Fibroblast of lung (primary cell): ENCODE results near the gene ELFN1. TPM values are rescaled to one million over a fixed set of nuclear protein-coding genes. Genes with fewer than 3 reads are reported as not detected.
A peak's percentile ranks its signal among the peaks of the same experiment; 100 is the strongest.

ENCODE experiments used
- DNase-seq, 2 donors: peaks; one replicate each; pipeline versions ENCODE4 v3.0.0 to v3.0.0-alpha.2; 2010; ENCODE audit warnings: low read depth in 2 of 2
- H2AFZ ChIP-seq: 2 replicates; pipeline ENCODE4 v1.5.1; 2012; ENCODE audit warnings: low read length, control low read depth, inconsistent platforms
- H3K27ac ChIP-seq: 2 replicates; pipeline ENCODE4 v1.5.1; 2011; ENCODE audit warnings: low read length, control low read depth; ENCODE audit not compliant: insufficient read depth
- H3K27me3 ChIP-seq: 2 replicates; pipeline ENCODE4 v1.5.1; 2011; ENCODE audit warnings: mild to moderate bottlenecking, low read length; ENCODE audit not compliant: control insufficient read depth, insufficient read depth
- H3K36me3 ChIP-seq: 2 replicates; pipeline ENCODE4 v1.5.1; 2011; ENCODE audit warnings: low read length; ENCODE audit not compliant: control insufficient read depth, insufficient read depth
- H3K4me1 ChIP-seq: 2 replicates; pipeline ENCODE4 v1.5.1; 2011; ENCODE audit warnings: low read length; ENCODE audit not compliant: control insufficient read depth, insufficient read depth; ENCODE audit errors: extremely low read depth
- H3K4me2 ChIP-seq: 2 replicates; pipeline ENCODE4 v1.5.1; 2011; ENCODE audit warnings: low read length, control low read depth; ENCODE audit not compliant: insufficient read depth; ENCODE audit errors: extremely low read depth
- H3K4me3 ChIP-seq, 4 experiments: fragments of 200-600 bp in 1 of 4; sonication (generic) in 1 of 4; replicated peaks in 1 of 4; 2 replicates each; pipeline ENCODE4 v1.5.1; 2011 to 2016; ENCODE audit warnings: low read length in 4 of 4, low read depth in 3 of 4, mild to moderate bottlenecking in 3 of 4, control low read depth in 2 of 4, inconsistent platforms in 1 of 4, mixed read lengths in 1 of 4; ENCODE audit not compliant: insufficient read depth in 1 of 4; ENCODE audit errors: control extremely low read depth in 1 of 4
- H3K79me2 ChIP-seq: 2 replicates; pipeline ENCODE4 v1.5.1; 2012; ENCODE audit warnings: mild to moderate bottlenecking, low read length, inconsistent platforms; ENCODE audit not compliant: control insufficient read depth, insufficient read depth
- H3K9ac ChIP-seq: 2 replicates; pipeline ENCODE4 v1.5.1; 2011; ENCODE audit warnings: mild to moderate bottlenecking, low read length, control low read depth; ENCODE audit not compliant: insufficient read depth
- H3K9me3 ChIP-seq: 2 replicates; pipeline ENCODE4 v1.5.1; 2012; ENCODE audit warnings: low read depth, low read length; ENCODE audit not compliant: control insufficient read depth, insufficient read depth
- H4K20me1 ChIP-seq: 2 replicates; pipeline ENCODE4 v1.5.1; 2011; ENCODE audit warnings: low read length; ENCODE audit not compliant: control insufficient read depth, insufficient read depth; ENCODE audit errors: extremely low read depth
- EZH2 ChIP-seq: IDR thresholded peaks from 2 replicates; pipeline ENCODE4 v1.5.1; 2012; ENCODE audit warnings: low read length, control low read depth, mild to moderate bottlenecking; ENCODE audit errors: missing control alignments
- polyA plus RNA-seq, 2 donors: library from polyadenylated mRNA; depleted of rRNA in 1 of 2; stranded (reverse) in 1 of 2; unstranded in 1 of 2; fragments of >200 nt; gene quantifications; 2 replicates each; pipeline ENCODE4 v1.2.1, GENCODE V29; 2011 to 2012; ENCODE audit warnings: missing spikeins in 1 of 2
- total RNA-seq: library from RNA; depleted of rRNA; stranded (reverse); fragments of >200 nt; gene quantifications from 2 replicates; pipeline ENCODE4 v1.2.1, GENCODE V29; 2014
- TF ChIP-seq, protein P1 (sequence below), 2 donors: IDR thresholded peaks in 1 of 2; conservative IDR thresholded peaks in 1 of 2; 1 replicate in 1 of 2; 2 replicates in 1 of 2; pipeline ENCODE4 v1.5.1; 2011 to 2012; ENCODE audit warnings: low read length in 2 of 2, control low read depth in 1 of 2, inconsistent platforms in 1 of 2, low read depth in 1 of 2, mild to moderate bottlenecking in 1 of 2

Gene ELFN1
- total and polyA plus RNA-seq, 2 donors (not counting 1 experiment from before 2014, with no cell fraction given), result 0.16 to 0.33 TPM

DNA sequence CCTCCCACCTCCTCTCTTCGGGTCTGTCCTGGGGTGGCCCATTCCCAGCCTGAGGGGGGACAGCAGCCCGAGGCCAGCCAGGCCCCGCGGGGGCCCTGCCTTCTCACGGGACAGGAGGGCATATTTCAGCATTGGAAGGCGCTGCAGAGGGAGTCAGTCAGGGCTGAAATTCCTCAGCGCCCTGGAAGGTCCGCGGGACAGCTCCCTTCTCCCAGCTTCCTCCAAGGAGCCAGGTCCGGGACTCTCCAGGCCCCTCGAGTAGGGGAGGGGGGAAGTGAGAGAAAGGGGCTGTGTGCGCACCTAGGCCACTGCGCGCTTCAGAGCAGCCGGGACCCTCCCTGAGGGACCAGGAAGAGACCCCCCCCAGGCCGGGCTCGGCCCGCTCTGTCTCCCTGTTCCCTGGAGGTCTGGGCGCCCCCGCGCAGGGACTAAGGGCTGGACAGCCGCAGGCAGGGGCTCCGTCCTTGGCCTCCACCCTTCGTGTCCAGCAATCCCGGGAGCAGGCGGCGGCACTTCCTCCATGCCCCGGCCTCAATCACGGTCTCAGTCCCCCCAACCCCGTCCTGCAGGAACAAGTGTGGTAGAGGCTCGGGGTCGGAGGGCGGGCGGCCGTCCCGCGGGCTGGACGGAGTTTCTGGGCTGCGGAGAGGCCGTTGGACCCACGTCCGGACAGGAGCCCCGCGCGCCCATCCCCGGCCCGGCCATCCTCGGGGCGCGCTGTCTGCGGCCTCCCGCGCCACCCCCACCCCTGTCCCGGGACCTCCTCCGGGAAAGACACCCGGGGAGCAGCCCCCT, 6.0 kb upstream of the ELFN1 start:
- H3K79me2 ChIP-seq, result no peaks in the 10 kb centered on the region
- TF ChIP-seq, protein P1, sequence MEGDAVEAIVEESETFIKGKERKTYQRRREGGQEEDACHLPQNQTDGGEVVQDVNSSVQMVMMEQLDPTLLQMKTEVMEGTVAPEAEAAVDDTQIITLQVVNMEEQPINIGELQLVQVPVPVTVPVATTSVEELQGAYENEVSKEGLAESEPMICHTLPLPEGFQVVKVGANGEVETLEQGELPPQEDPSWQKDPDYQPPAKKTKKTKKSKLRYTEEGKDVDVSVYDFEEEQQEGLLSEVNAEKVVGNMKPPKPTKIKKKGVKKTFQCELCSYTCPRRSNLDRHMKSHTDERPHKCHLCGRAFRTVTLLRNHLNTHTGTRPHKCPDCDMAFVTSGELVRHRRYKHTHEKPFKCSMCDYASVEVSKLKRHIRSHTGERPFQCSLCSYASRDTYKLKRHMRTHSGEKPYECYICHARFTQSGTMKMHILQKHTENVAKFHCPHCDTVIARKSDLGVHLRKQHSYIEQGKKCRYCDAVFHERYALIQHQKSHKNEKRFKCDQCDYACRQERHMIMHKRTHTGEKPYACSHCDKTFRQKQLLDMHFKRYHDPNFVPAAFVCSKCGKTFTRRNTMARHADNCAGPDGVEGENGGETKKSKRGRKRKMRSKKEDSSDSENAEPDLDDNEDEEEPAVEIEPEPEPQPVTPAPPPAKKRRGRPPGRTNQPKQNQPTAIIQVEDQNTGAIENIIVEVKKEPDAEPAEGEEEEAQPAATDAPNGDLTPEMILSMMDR (conservative IDR thresholded peaks at IDR 0.05 in 1 of 2, IDR thresholded peaks at IDR 0.05 in 1 of 2; ENCODE audit: low read depth in 1 of 2, low read length in 2 of 2), result no peak
- TF ChIP-seq EZH2, result peak; percentile 70
- H2AFZ ChIP-seq, result no peak overlapping the region
- no peaks in the 10 kb centered on the region for H3K36me3 ChIP-seq
- H4K20me1 ChIP-seq, result no peaks in the 10 kb centered on the region
- no peak overlapping the region for H3K4me2 ChIP-seq
- H3K27me3 ChIP-seq, result peaks cover 29% of the 10 kb centered on the region
- H3K4me1 ChIP-seq, result no peaks in the 10 kb centered on the region
- no peak for DNase-seq
- H3K9ac ChIP-seq, result no peak overlapping the region
- H3K27ac ChIP-seq, result no peak overlapping the region
- no peaks in the 10 kb centered on the region for H3K9me3 ChIP-seq
- peak overlapping the region in 1 of 4 experiments; percentile 58 for H3K4me3 ChIP-seq

GRCh38 chr7:1664711-1665548, 5.1 kb upstream of the ELFN1 start:
- Histone ChIP-seq H3K79me2 (no peaks in the 10 kb centered on the region), H3K9me3 (no peaks in the 10 kb centered on the region), H3K9ac (peak overlapping the region; percentile 53), H3K36me3 (no peaks in the 10 kb centered on the region), H2AFZ (peak overlapping the region; percentile 59), H3K27ac (no peak overlapping the region), H3K27me3 (peaks cover 29% of the 10 kb centered on the region), H4K20me1 (no peaks in the 10 kb centered on the region), H3K4me1 (no peaks in the 10 kb centered on the region), H3K4me3 (peak overlapping the region; percentile 29 to 58 (median 35)), H3K4me2 (peak overlapping the region; percentile 68)
- peak; percentile 52 for DNase-seq
- no peak for TF ChIP-seq EZH2
- TF ChIP-seq, protein P1 (conservative IDR thresholded peaks at IDR 0.05 in 1 of 2, IDR thresholded peaks at IDR 0.05 in 1 of 2; ENCODE audit: low read depth in 1 of 2, low read length in 2 of 2), result peak; percentile 66 to 75

DNA sequence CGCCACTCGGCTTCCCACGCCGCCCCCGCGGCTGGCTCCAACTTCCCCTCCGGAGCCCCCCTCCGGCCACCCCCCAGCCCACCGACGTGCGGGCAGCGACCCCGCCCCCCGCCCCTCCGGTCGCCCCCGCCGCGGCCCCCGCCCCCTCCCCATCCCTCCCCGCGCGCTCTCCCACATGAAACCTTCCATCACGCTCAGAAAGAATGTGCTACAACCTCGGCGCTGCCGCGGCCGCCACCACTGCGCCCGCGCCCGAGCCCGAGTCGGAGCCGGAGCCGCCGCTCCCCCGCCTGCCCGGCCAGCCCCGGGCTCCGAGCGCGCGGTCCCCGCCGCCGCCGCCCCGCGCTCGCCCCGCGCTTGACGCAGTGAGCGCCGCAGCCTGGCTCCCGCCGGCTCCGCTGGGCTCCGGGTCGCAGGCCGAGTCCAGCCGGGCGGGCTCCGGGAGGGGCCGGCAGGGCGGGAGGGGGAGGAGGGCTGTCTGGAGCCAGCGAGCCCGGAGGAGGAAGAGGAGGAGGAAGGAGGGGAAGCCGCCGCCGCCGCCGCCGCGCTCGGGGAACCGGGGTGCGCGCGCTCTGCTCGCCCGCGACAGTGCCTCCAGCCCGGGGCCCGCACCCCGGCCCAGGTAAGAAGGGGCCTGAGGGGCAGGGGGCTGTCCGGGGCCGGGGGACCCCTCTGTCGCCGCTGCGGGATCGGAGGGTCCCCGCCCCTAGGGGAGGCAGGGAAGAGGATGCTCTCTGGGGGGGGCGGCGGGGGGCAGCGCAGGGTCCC, 4.3 kb upstream of the ELFN1 start:
- H3K9me3 ChIP-seq, result no peaks in the 10 kb centered on the region
- no peak overlapping the region for H3K9ac ChIP-seq
- H3K4me3 ChIP-seq, result peak overlapping the region in 1 of 4 experiments; percentile 58
- no peak overlapping the region for H2AFZ ChIP-seq
- peak in 1 of 2 donors; percentile 38 for DNase-seq
- no peaks in the 10 kb centered on the region for H3K4me1 ChIP-seq
- H3K27ac ChIP-seq, result no peak overlapping the region
- H3K4me2 ChIP-seq, result no peak overlapping the region
- H4K20me1 ChIP-seq, result no peaks in the 10 kb centered on the region
- H3K79me2 ChIP-seq, result no peaks in the 10 kb centered on the region
- no peaks in the 10 kb centered on the region for H3K36me3 ChIP-seq
- H3K27me3 ChIP-seq, result peaks cover 29% of the 10 kb centered on the region
- no peak for TF ChIP-seq EZH2
